ENCODE measurements around the gene UBA5.

UBA5 gene

GRCh38 chr3:132721479-132722164 lies 61.5 kb downstream of the UBA5 start:
- DNase-seq, result peak; percentile 36

DNA sequence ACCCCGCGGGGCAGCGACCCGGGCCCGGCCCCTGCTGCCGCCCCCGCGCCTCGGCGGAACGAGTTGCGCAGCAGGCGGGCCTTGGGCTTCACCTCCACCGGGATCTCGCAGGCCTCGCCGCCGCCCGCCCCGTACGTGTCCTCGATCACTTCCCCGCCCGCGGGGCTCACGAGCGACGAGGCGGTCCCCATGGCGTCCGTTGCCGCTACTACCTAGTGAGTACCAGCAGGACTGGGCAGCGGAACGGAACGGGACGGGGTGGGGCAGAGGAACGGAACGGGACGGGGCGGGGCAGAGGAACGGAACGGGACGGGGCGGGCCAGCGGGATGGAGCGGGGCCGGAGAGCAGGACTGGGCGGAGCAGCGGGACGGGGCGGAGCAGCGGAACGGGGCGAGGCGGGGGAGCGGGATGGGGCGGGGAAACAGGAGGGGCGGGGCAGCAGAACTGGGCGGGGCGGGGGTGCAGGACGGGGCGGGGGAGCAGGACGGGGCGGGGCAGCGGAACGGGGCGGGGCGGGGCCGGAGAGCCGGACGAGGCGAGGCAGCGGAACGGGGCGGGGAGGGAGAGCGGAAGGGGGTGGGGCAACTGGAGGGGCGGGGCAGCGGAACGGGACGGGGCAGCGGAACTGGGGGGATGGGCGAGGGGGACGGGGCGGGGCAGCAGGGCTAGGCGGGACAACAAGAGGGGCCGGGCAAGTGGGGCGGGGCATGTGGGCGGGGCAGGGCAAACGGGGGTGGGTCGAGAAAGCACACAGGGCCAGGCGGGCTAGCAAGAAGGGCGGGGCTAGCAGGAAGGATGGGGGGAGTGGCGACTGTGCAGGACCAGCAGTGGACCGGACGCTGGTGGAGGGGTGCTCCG lies 62.3 kb downstream of the UBA5 start, which contains the start of gene NPHP3:
Gene NPHP3 (minus strand): TSS at position 245 of the 859 bp plus-strand sequence. CDS start 54 bp downstream, at position 191.
- peak; percentile 96 for DNase-seq

DNA sequence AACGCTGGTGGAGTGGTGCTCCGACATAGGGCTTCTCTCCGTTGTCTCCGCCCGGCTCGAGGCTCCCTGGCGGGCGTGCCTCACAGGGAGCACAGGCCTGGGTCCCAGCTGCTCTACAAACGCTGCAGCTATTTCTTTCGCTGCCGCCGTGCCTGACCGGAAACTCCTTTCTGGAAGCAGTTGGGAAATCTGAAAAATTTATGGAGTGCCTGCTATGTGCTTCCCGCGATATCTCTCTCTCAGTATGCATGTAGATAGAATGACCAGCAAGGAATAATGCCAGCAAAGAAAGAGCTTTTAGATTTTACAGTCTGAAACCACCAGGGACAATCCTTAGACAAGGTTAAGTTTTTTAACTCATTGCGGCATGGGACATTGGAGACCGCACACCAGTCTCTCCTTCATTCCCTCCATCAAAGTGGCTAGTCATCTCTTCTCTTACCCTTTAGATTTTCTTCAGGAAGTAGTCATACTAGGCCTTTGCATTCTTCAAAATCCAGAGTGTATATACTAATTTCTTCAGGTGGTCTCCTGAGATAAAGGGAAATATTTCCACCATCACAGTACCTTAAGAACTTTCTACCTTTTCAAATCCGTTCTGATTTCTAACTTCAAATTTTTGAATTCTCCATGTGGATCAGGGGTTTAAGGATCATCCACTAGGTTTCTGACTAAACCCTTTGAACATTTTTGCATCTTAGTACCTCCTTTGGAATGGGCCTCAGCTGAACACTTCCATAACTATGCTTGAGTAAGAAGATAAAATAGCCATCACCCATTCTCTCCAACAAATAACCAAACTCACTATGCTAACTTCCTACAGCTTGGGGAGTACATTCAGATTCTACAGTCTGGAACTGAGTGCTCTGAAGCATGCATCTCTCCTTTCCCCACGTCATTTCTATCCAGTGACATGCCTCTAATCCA lies 63.2 kb downstream of the UBA5 start:
- no peak for DNase-seq

GRCh38 chr3:132726341-132726823 lies 66.3 kb downstream of the UBA5 start:
- DNase-seq, result peak; percentile 24

Measured in DMS 273 treated with DMSO at 0.1 percent for 48 hours (cell line).